Heart left ventricle (tissue), 13 donors: ENCODE measurements around the gene RIMS4.

ENCODE experiments used
- POLR2A ChIP-seq, 2 donors: fragments of 450-650 bp; IDR thresholded peaks; one replicate each; pipeline ENCODE4 v1.6.1; 2017; ENCODE audit warnings: antibody characterized with exemption in 2 of 2, mild to moderate bottlenecking in 2 of 2, moderate library complexity in 2 of 2
- TF ChIP-seq, protein P1 (sequence below), 12 donors: fragments of 200-600 bp; sonication (generic) in 4 of 12; IDR thresholded peaks; one replicate each; pipeline versions ENCODE4 v1.5.0 to v1.8.0; 2018 to 2022; ENCODE audit warnings: antibody characterized with exemption in 12 of 12, mild to moderate bottlenecking in 5 of 12
- donor health status: ischemic (EF 13 %, LVEDD 7.1; RV severe dilation, severe dysfunction).
- donor health status: DM: no; HTN: yes; CAD: no.
- donor health status: DM: no; HTN: no; CAD: no.
- donor health status: ischemic (EF 25% LVEDD 6.9; RV normal size, moderate dysfunction).
- donor health status: ischemic (EF 25% LVEDD 5.7; RV mildly dilated, moderate dysfunction).
- donor health status: ischemic (EF 35%, LVEDD 5.7; RV mildly dilated, moderate dysfunction).
- donor health status: nonischemic (EF 11% LVEDD 7.7; RV severe dilation, severe dysfunction).
- donor health status: DM: yes; HTN: yes; CAD: no.
- donor health status: PGD.
- donor health status: ischemic (EF 29% LVEDD 5.4; RV normal size, mild dysfunction).
- donor health status: nonischemic (EF 23%, LVEDD 6.1; RV moderate dilation, normal function).

DNA sequence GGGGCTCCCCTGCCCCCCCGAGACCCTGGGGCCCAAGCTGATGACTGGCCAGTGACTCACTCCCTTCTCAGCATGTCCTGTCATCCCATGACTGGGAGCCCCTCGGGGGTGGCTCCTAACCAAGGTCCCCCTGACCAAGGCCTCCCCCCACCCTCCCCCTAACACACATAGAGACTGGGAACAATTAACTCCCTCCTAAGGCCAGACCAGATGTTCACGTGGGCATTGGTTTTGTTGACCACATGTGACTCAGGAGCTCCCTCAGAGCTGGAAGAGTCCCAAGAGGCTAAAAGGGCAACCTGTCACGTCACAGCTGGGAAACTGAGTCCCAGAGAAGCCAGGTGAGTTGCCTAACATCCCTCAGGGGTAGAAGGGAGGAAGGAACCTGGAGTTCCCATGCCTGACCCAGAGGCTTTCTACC, 105.8 kb downstream of the RIMS4 start:
- TF ChIP-seq, protein P1, sequence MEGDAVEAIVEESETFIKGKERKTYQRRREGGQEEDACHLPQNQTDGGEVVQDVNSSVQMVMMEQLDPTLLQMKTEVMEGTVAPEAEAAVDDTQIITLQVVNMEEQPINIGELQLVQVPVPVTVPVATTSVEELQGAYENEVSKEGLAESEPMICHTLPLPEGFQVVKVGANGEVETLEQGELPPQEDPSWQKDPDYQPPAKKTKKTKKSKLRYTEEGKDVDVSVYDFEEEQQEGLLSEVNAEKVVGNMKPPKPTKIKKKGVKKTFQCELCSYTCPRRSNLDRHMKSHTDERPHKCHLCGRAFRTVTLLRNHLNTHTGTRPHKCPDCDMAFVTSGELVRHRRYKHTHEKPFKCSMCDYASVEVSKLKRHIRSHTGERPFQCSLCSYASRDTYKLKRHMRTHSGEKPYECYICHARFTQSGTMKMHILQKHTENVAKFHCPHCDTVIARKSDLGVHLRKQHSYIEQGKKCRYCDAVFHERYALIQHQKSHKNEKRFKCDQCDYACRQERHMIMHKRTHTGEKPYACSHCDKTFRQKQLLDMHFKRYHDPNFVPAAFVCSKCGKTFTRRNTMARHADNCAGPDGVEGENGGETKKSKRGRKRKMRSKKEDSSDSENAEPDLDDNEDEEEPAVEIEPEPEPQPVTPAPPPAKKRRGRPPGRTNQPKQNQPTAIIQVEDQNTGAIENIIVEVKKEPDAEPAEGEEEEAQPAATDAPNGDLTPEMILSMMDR (IDR thresholded peaks at IDR 0.05): no peak
- no peak for TF ChIP-seq POLR2A (IDR thresholded peaks at IDR 0.05)
